ENCODE results near the gene TYMS.

TYMS gene

DNA sequence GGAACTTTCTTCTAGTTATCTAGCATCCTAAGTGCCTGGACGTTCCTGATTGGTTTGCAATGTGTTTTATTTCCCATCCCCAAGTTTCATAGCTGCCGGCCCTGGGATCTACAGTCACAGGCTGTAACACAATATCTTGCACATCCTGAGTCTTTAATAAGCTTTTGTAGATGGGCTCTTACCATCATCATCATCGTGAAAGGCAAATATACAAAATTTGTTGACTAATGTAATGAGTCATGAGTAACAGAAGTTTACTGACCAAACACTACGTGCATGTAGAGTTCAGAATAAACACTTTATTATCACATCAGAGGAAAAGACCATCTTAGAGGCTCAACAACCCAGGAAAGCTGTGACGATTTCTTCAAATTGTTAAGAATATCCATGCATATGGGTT, 8.1 kb upstream of the TYMS start:
- no peak for DNase-seq

DNA sequence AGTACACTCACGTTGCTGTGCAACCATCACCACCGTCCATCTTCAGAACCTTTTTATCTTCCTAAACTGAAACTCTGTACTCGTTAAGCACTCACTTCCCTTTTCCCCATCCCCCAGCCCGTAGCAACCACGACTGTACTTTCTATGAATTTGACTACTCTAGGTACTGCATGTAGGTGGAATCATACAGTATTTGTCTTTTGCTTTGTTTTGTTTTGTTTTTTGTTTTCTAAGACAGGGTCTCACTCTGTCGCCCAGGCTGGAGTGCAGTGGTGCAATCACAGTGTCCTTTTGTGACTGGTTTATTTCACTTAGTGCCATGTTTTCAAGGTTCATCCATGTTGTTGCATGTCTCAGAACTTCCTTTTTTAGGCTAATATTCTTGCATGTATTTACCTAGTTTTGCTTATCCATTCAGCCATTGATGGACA, 7.0 kb upstream of the TYMS start:
- no peak for DNase-seq

DNA sequence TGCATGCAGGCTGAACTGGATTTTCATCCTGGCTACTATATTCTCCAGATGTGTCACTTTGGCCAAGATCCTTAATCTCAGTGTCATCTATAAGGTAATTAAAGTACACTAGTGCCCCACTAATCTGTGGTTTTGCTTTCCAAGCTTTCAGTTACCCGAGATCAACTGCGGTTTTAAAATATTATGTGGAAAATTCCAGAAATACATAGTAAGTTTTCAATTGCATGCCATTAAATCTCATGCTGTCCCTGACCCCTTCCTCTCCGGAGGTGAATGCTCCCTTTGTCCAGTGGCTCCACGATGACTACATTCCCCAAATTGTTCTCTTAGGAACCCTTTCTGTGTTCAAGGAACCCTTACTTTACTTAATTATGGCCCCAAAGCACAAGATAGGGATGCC, 5.3 kb upstream of the TYMS start:
- no peak for DNase-seq

DNA sequence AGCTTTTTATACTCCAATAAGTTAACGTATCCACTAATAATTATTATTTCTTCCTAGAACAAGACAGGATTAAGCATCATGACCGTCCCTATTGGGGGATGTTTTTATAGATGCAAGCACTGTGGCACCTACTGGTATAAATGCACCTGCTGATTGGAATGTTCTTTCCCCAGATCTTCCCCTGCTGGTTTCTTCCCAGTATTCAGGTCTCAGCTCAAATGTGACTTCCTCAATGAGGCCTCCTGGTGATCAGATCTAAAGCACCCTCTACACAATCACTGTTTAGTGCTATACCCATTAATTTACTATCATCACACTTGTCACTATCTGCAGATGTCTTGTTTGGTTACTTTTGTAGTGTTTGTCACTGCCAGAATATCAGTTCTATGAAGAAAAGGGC, 3.9 kb upstream of the TYMS start:
- DNase-seq = no peak

DNA sequence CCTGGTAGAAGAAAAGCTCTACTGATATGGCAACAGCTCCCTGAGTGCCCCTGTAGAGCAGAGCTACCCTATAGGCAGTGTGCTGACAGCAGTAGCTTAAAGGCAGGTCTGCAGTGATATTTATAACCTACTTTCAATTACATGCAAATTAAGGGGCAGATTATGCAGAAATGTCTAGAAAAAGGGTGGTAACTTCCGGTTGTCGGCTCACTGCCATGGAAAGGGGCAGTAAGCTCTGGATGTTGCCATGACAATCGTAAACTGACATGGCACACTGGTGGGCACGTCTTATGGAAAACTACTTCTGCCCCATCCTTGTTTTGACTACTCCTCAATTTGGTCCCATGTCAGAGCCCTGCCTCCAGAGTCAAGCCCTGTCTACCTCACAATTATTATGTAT, 2.9 kb upstream of the TYMS start:
- no peak for DNase-seq

DNA sequence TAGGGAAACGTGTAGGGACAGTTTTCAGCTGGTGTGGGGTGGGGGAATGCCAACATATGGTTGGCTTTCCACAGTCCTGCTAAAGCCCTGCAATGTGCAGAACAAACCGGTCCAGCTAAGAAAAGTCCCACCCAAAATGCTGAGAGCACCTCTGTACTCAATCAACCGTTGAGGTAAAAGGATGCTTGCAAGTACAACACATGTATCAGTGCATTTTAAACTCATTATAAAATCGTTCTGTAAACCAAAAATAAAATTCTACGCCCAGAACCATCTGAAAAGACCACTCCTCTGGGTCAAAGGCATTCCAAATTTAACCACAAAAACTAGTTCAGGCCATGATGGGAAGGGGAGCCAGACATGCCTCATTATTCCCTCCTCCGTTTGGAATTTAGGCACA, 2.0 kb upstream of the TYMS start:
- DNase-seq = no peak

DNA sequence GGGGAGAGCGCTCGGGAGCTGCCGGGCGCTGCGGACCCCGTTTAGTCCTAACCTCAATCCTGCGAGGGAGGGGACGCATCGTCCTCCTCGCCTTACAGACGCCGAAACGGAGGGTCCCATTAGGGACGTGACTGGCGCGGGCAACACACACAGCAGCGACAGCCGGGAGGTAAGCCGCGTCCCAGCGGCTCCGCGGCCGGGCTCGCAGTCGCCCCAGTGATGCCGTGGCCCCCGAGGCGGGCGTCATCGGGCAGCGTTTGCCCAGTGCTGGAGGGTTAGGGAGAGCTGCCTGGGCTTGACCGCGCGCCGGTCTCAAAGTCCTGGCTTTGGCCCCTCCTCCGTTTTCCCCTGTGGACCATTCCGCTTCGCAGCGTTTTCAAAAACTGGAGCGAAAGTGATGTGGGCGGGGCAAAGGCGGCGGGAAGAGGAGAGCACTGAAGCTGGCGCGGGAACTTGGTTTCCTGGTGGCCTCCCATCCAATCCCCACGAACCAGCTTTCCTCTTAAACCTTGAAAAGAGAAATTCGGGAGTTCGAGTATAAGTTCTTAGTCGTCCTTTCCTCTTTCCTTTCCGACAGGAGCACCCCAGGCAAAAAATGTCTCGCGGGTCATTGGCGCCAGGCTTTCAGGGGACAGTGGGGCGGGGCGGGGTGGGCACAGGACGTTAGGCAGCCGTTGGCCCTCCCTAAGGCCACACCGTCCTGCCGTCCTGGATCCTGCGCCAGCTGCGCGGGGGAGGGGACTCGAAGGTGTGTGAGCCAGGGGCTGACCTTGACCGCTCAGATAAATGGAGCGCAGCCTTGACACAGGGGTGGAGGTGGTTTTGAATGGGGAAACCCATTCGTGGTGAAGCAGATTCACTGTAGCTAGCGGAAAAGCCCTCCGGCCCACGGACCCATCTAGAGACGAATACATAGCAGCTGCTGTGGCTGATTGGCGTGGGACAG, 821 bp downstream of the TYMS start:
- DNase-seq = peak; percentile 35

DNA sequence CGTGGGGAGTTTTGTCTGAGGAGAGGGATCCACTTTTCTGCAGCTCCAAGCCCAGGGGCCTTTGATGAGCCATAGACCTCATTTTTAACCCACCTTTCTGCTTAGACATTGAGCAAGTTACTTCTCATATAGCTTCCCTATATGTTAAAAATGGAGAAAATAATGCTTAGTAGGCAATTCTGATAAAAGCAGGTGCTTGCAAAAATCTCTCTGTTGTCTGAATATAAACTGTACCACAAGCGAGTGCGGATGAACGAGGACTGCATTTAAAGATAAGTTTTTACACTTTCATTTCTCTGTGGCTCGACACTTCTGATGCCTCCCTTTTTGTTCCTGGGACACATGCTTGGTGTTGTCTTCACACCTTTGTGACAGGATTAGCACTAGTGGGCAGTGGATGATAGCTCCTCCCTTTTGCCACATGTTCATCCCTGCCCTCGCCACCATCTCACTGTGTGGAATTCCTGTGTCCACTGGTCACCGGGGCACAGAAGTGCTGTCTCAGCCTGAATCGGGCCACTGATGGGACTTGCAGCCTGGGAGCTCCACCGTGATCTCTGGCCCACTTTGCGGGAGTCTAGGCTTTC, 1.6 kb downstream of the TYMS start:
- no peak for DNase-seq

DNA sequence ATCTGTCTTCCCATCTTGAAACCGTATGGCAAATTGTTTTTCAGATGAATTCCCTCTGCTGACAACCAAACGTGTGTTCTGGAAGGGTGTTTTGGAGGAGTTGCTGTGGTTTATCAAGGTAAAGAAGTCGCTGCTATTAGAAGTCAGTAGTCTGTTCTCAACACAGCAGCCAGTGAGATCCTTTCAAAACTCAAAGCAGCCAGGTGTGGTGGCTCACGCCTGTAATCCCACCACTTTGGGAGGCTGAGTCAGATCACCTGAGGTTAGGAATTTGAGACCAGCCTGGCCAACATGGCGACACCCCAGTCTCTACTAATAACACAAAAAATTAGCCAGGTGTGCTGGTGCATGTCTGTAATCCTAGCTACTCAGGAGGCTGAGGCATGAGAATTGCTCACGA, 2.1 kb downstream of the TYMS start:
- DNase-seq = no peak

DNA sequence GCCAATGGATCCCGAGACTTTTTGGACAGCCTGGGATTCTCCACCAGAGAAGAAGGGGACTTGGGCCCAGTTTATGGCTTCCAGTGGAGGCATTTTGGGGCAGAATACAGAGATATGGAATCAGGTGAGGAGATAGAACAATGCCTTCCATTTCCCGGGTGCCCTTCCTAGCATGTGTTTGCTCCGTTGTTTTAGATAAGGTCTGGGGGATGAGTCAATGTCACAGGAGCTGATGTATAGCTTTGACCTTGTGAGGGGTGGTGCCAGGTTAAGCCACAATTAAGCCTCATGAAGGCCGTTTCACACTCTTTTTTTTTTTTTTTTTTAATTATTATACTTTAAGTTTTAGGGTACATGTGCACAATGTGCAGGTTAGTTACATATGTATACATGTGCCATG, 4.7 kb downstream of the TYMS start:
- no peak for DNase-seq

DNA sequence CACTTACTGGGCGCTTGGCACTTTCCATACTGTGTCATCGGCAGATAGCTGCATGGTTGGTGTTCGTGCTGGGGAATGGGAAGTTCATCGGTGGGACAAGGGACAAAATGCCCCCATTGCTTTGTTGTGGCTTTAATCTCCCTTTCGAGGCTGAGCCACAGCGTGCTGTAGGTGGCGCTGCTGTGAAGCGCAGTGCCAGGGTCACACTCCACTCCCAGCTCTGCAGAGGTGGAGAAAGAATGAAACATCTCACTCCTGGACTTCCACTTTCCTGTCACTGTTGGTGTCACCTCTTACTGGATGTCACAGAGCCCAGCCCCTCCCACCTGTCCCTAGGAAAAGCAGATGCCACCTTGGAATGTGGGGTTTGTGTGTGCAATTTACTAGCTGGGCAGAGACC, 8.7 kb downstream of the TYMS start:
- no peak for DNase-seq

DNA sequence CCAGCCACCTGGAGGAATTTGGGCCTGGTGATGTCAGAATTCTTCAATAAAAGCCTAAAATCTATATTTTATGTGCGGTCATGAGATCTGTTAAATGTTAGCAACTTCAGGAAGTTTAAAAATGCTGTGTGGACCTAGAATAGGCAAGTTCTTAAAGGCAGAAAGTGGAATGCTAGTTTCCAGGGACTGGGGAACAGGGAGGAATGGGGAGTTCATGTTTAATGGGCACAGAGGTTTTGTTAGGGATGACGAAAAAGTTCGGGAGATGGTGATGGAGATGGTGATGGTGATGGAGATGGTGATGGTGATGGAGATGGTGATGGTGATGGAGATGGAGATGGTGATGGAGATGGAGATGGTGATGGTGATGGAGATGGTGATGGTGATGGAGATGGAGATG, 9.2 kb downstream of the TYMS start:
- no peak for DNase-seq

DNA sequence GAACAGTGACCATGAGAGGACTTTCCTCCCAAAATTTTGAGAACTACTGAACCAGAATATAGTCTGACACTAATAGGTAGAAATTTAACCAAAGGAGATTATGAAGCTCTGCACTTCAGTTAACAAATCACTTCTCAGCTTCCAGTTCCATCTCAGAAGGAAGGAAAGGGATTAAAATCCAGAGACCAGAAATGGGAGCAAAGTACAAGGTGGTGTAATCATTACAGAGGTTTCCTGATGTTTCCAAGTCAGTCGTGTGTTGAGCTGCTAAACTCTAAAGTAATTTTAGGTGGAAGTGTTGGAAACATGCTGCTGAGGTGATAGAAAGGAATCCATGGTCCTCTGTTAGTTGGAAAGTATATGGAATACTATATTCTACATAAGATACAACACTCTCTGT, 10.8 kb downstream of the TYMS start:
- no peak for DNase-seq

DNA sequence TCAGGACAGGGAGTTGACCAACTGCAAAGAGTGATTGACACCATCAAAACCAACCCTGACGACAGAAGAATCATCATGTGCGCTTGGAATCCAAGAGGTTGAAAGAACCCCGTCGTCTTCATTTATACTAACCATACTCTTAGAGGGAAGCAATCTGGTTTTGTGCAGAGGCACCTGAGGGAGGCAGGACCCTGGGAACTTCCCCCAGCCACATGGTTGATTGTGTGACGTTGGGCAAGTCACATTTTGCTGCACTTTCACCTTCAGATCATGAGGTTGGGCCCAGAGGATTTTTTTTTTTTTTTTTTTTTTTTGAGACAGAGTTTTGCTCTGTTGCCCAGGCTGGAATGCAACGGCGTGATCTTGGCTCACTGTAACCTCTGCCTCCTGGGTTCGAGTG, 11.6 kb downstream of the TYMS start:
- no peak for DNase-seq

DNA sequence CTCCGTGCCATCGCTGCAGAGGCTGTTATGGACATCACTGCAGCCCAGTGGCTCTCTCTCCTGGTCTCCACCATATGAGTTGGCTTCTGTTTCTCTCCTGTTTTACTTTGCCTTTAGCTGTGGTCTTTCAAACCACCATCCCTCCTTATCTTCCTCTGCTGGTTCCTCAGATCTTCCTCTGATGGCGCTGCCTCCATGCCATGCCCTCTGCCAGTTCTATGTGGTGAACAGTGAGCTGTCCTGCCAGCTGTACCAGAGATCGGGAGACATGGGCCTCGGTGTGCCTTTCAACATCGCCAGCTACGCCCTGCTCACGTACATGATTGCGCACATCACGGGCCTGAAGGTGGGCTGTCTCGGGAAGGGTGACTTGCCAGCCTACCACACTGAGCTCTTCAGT, 13.1 kb downstream of the TYMS start:
- DNase-seq = no peak

DNA sequence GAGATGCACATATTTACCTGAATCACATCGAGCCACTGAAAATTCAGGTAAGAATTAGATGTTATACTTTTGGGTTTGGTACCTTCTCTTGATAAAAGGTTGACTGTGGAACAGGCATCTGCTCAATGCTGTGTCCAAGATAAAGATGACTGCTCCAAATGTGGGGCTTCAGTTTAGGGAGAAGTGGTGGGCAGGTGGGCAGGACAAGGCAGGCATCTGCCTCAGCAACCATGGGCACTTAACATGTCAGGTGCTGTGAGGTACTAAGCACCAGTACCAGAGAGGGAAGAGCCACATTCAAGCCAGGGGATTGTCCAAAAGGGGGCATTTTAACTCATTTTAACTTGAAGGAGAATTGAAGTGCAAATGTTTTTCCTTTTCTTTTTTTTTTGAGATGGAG, 14.0 kb downstream of the TYMS start:
- no peak for DNase-seq

DNA sequence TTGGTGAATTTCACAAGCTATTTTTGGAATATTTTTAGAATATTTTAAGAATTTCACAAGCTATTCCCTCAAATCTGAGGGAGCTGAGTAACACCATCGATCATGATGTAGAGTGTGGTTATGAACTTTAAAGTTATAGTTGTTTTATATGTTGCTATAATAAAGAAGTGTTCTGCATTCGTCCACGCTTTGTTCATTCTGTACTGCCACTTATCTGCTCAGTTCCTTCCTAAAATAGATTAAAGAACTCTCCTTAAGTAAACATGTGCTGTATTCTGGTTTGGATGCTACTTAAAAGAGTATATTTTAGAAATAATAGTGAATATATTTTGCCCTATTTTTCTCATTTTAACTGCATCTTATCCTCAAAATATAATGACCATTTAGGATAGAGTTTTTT, 15.9 kb downstream of the TYMS start:
- DNase-seq = no peak

DNA sequence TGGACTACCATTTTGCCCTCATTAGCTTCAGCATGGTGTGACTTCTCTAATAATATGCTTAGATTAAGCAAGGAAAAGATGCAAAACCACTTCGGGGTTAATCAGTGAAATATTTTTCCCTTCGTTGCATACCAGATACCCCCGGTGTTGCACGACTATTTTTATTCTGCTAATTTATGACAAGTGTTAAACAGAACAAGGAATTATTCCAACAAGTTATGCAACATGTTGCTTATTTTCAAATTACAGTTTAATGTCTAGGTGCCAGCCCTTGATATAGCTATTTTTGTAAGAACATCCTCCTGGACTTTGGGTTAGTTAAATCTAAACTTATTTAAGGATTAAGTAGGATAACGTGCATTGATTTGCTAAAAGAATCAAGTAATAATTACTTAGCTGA, 16.3 kb downstream of the TYMS start:
- DNase-seq = no peak

DNA sequence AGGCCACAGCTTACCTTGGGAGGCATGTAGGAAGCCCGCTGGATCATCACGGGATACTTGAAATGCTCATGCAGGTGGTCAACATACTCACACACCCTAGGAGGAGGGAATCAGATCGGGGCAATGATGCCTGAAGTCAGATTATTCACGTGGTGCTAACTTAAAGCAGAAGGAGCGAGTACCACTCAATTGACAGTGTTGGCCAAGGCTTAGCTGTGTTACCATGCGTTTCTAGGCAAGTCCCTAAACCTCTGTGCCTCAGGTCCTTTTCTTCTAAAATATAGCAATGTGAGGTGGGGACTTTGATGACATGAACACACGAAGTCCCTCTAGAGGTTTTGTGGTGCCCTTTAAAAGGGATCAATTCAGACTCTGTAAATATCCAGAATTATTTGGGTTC, 17.9 kb downstream of the TYMS start:
- no peak for DNase-seq

DNA sequence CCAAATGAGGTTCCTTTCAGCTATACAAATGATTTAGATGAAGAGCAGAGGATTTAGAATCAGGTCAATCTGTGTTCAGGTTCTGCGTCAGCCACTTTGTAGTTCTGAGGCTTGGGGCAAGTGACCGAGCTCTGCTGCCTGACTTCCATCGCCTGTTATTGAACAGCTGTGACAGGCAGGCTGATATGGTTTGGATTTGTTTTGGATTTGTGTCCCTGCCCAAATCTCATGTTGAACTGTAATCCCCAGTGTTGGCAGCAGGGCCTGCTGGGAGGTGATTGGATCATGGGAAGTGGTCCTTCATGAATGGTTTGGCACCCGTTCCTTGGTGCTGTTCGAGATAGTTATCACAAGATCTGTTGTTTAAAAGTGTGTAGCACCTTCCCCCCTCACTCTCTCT, 18.6 kb downstream of the TYMS start:
- no peak for DNase-seq

DNA sequence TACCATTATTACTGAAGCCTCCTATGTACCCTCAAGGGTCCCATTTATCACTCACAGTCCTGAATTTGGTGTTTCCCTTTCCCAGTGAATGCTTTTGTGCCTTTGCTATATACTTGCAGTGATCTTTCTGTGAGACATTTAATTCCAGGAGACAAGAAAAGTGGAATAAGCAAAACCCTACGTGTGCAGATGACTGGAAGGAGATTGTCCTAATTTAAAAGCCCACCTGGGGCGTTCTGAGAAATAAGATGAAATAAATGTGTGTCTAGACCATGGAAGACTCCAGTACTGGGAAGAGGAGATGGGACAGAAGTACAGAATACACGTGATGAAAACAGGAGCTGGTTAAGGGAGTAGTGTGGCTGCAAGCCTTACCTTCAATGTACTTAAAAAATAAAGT, 19.3 kb downstream of the TYMS start:
- no peak for DNase-seq

DNA sequence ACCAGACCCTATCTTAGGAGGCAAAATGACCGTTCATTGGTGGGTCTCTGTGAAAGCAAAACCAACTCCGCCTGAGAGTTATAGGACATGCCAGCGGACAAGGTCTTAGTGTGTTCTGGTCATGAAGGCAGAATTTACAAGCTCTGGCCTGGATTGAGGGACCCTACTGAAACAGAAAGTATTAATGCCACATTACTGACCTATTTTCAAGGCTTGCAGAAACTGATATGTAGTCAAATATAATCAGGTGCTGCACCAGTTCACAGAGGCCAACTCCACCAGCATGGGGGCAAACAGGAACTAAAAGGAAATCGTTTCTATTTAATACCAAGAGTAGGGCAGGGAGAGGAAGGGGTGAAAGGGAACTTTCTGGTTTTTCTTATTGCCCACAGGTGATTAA, 19.7 kb downstream of the TYMS start:
- no peak for DNase-seq

DNA sequence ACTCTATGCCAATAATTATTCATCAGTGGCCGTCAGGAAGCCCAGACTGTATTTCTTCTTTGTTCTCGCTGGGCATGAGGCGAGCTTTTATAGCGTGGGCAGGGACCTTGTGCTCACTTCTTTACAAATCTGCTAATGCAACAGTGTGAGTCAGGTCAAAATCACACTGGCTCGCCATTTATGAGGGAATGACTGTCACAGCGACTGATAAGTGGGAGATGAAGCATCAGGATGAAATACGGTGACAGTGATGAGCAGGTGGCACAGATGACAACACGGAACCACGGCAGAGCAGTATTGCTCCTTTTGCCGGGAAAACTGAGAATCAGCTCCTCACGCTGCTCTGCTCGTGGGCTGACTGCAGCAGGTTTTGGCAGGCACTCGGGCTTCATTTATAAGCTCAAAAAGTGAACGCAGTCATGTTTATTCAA, 20.5 kb downstream of the TYMS start:
- no peak for DNase-seq

DNA sequence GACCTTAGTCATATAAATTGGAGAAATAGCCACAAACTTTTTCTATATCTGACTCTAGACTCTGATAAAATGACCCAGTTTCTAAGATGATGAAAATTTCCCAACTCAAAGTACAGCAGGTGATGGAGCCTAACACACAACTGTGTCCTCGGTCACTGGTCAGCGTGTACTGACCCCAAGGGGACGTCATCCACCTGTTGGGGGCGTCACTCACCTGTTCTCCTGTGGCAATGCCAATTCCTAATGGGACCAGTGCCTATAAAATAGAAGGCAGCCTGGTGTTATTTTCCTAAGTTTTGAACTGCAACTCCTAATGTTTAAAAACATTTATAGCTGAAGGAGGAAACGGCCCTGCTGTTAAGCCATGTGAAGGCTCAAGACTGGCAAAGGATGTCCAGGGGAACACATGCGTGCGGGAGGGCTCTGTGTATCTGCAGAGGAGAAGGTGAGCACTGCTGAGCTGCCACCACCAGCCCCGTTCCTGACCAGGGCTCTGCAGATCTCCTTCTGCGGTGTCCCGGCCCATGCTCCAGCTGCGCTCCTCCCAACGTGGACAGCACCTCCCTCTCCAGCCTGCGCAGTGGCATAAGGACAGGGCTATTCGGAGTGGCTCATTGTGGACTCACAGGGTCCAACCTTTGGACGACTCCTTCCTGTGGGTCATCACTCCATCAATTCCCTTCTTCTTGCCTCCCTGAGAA, 21.2 kb downstream of the TYMS start:
- no peak for DNase-seq

Data from activated CD4-positive, alpha-beta T cell treated with anti-CD3 and anti-CD28 coated beads, Interleukin-2, amount 50 U/mL, for 1 hour (primary cell).